Smooth muscle cell (in vitro differentiated cells): Measurements from ENCODE around the gene DKKL1. TPM values are rescaled to one million over a fixed set of nuclear protein-coding genes. Genes with fewer than 3 reads are reported as not detected.

ENCODE experiments used
- DNase-seq: peaks from one replicate; lab custom pipeline; 2025; ENCODE audit not compliant: unreplicated experiment; lab: John Stamatoyannopoulos, UW
- H2AFZ ChIP-seq: fragments of 200-600 bp; sonication (generic); 2 replicates; pipeline ENCODE4 v1.6.0; 2016; ENCODE audit warnings: antibody characterized with exemption, low read depth, mild to moderate bottlenecking
- H3F3A ChIP-seq: fragments of 200-600 bp; sonication (generic); 2 replicates; pipeline ENCODE4 v1.6.0; 2017; ENCODE audit warnings: antibody characterized with exemption, low read depth
- H3K27ac ChIP-seq: fragments of 200-600 bp; sonication (generic); 2 replicates; pipeline ENCODE4 v1.5.1; 2016; ENCODE audit warnings: low read depth, mild to moderate bottlenecking
- H3K27me3 ChIP-seq: fragments of 200-600 bp; sonication (generic); 2 replicates; pipeline ENCODE4 v1.6.1; 2016; ENCODE audit warnings: low read depth, mild to moderate bottlenecking
- H3K36me3 ChIP-seq: fragments of 200-600 bp; sonication (generic); 2 replicates; pipeline ENCODE4 v1.5.1; 2016; ENCODE audit warnings: low read depth
- H3K4me1 ChIP-seq: fragments of 200-600 bp; sonication (generic); 2 replicates; pipeline ENCODE4 v1.5.1; 2016; ENCODE audit warnings: low read depth
- H3K4me2 ChIP-seq: fragments of 200-600 bp; sonication (generic); 2 replicates; pipeline ENCODE4 v1.6.0; 2016; ENCODE audit warnings: mild to moderate bottlenecking
- H3K4me3 ChIP-seq: fragments of 200-600 bp; sonication (generic); 2 replicates; pipeline ENCODE4 v1.5.1; 2016; ENCODE audit warnings: mild to moderate bottlenecking
- H3K79me2 ChIP-seq: fragments of 200-600 bp; sonication (generic); 2 replicates; pipeline ENCODE4 v1.6.0; 2016; ENCODE audit warnings: low read depth, mild to moderate bottlenecking
- H3K9ac ChIP-seq: fragments of 200-600 bp; sonication (generic); 2 replicates; pipeline ENCODE4 v1.6.0; 2016; ENCODE audit warnings: low read depth
- H3K9me3 ChIP-seq: fragments of 200-600 bp; sonication (generic); replicated peaks from 2 replicates; pipeline ENCODE4 v1.5.1; 2016; ENCODE audit warnings: low read depth
- H4K20me1 ChIP-seq: fragments of 200-600 bp; sonication (generic); 2 replicates; pipeline ENCODE4 v1.6.0; 2016; ENCODE audit warnings: low read depth
- CTCF ChIP-seq: fragments of 200-600 bp; sonication (generic); IDR thresholded peaks from 2 replicates; pipeline ENCODE4 v1.5.1; 2017; ENCODE audit warnings: borderline replicate concordance, mild to moderate bottlenecking, antibody characterized with exemption; ENCODE audit not compliant: insufficient read depth, poor library complexity, severe bottlenecking
- WGBS: methylation state at CpG from one replicate; pipeline ENCODE4 v1.1.7; 2016; ENCODE audit warnings: low lambda C conversion rate; 5-methylcytosine and 5-hydroxymethylcytosine counted together
- polyA plus RNA-seq: library from polyadenylated mRNA; unstranded; fragments of >200 nt; fragmentation: Nextera tagmentation; extraction: Ambion mirVana; gene quantifications from 2 replicates; pipeline ENCODE4 v1.2.1, GENCODE V29; 2016
- total RNA-seq: library from RNA; depleted of rRNA; stranded (reverse); fragments of >200 nt; gene quantifications from 2 replicates; pipeline ENCODE4 v1.2.3, GENCODE V29; 2014

The DKKL1 gene
- total and polyA plus RNA-seq, 2 experiments from 2014 or later: 2.3 to 2.8 TPM

- no peaks in the 10 kb centered on the region for H3K79me2 ChIP-seq
- H3K4me3 ChIP-seq: no peak overlapping the region
- no peaks in the 10 kb centered on the region for H3F3A ChIP-seq
- no peaks in the 10 kb centered on the region for H4K20me1 ChIP-seq
- no peak for DNase-seq
- H3K9me3 ChIP-seq: no peaks in the 10 kb centered on the region
- 93% methylated on average over 16 of the region's 16 CpGs for WGBS
- no peak overlapping the region for H3K4me2 ChIP-seq
- no peak overlapping the region for H3K27ac ChIP-seq
- H3K27me3 ChIP-seq: no peaks in the 10 kb centered on the region
- no peak overlapping the region for H3K9ac ChIP-seq
- H3K36me3 ChIP-seq: no peaks in the 10 kb centered on the region
- no peak overlapping the region for H2AFZ ChIP-seq
- no peak for TF ChIP-seq CTCF
- no peaks in the 10 kb centered on the region for H3K4me1 ChIP-seq
Measured at GRCh38 chr19:49374665-49375434, 11.2 kb downstream of the DKKL1 start.

GRCh38 chr19:49378512-49378911, 14.8 kb downstream of the DKKL1 start:
- no peak for DNase-seq
- TF ChIP-seq CTCF: no peak

GRCh38 chr19:49380391-49380790, 16.7 kb downstream of the DKKL1 start:
- Histone ChIP-seq H3K4me3 (no peak overlapping the region), H4K20me1 (no peaks in the 10 kb centered on the region), H3K79me2 (no peaks in the 10 kb centered on the region), H2AFZ (no peak overlapping the region), H3F3A (no peaks in the 10 kb centered on the region), H3K27ac (no peak overlapping the region), H3K9ac (no peak overlapping the region), H3K4me1 (no peaks in the 10 kb centered on the region), H3K4me2 (no peak overlapping the region), H3K36me3 (no peaks in the 10 kb centered on the region), H3K9me3 (no peaks in the 10 kb centered on the region), H3K27me3 (no peaks in the 10 kb centered on the region)
- TF ChIP-seq CTCF: no peak
- 95% methylated on average over 3 of the region's 3 CpGs for WGBS
- DNase-seq: no peak

More at GRCh38 chr19:49378512-49378911, 14.8 kb downstream of the DKKL1 start:
- H3K27ac ChIP-seq: no peak overlapping the region
- H3K4me1 ChIP-seq: no peaks in the 10 kb centered on the region
- WGBS: 81% methylated on average over 3 of the region's 3 CpGs
- H3K36me3 ChIP-seq: no peaks in the 10 kb centered on the region
- H3K9me3 ChIP-seq: no peaks in the 10 kb centered on the region
- H4K20me1 ChIP-seq: no peaks in the 10 kb centered on the region
- no peaks in the 10 kb centered on the region for H3K79me2 ChIP-seq
- no peaks in the 10 kb centered on the region for H3K27me3 ChIP-seq
- H3K4me3 ChIP-seq: no peak overlapping the region
- H3F3A ChIP-seq: no peaks in the 10 kb centered on the region
- H2AFZ ChIP-seq: no peak overlapping the region
- no peak overlapping the region for H3K9ac ChIP-seq
- no peak overlapping the region for H3K4me2 ChIP-seq

GRCh38 chr19:49382639-49383038, 19.0 kb downstream of the DKKL1 start:
- Histone ChIP-seq H4K20me1 (no peaks in the 10 kb centered on the region), H3K9ac (no peak overlapping the region), H3K4me1 (no peaks in the 10 kb centered on the region), H3K27ac (no peak overlapping the region), H3K79me2 (no peaks in the 10 kb centered on the region), H3K9me3 (no peaks in the 10 kb centered on the region), H3K4me3 (no peak overlapping the region), H3F3A (no peaks in the 10 kb centered on the region), H3K36me3 (no peaks in the 10 kb centered on the region), H2AFZ (no peak overlapping the region), H3K4me2 (no peak overlapping the region), H3K27me3 (no peaks in the 10 kb centered on the region)
- no peak for TF ChIP-seq CTCF
- WGBS: 97% methylated on average over 5 of the region's 5 CpGs
- no peak for DNase-seq
